Measurements from ENCODE around the gene AFF2. TPM values are rescaled to one million over a fixed set of nuclear protein-coding genes. Genes with fewer than 3 reads are reported as not detected.
"Not testable (repeated sequence)": the region's sequence is repeated elsewhere in the genome, so short reads cannot be mapped to it uniquely, and the experiment has no call there.

AFF2 gene
- total and polyA plus RNA-seq, 5 donors from 2014 or later = 1.1 TPM; not detected in 4

- Mint-ChIP-seq H3K4me3 (no peak overlapping the region), H3K27ac (no peak overlapping the region), H3K27me3 (no peaks in the 10 kb centered on the region), H3K9me3 (no peaks in the 10 kb centered on the region), H3K36me3 (no peaks in the 10 kb centered on the region), H3K4me1 (no peaks in the 10 kb centered on the region)
- no peak for DNase-seq
- H3K27me3 ChIP-seq (ENCODE audit: control insufficient read depth, insufficient read depth, low read length) = no peaks in the 10 kb centered on the region
- no peaks in the 10 kb centered on the region for H3K4me1 ChIP-seq (ENCODE audit: control insufficient read depth, insufficient read depth, low read length, poor library complexity, severe bottlenecking)
- no peaks in the 10 kb centered on the region for H3K36me3 ChIP-seq (ENCODE audit: control insufficient read depth, insufficient read depth, low read length)
- no peak overlapping the region for H3K27ac ChIP-seq (ENCODE audit: insufficient read depth, low read length, poor library complexity, severe bottlenecking)
- no peak for ATAC-seq (ENCODE audit: low read depth in 2 of 2)
- H3K9me3 ChIP-seq (ENCODE audit: control insufficient read depth in 2 of 2, low read length in 2 of 2) = no peaks in the 10 kb centered on the region
- H3K4me3 ChIP-seq (ENCODE audit: low read depth, low read length) = no peak overlapping the region
Observed at GRCh38 chrX:148904421-148905111, 404.1 kb downstream of the AFF2 start.

DNA sequence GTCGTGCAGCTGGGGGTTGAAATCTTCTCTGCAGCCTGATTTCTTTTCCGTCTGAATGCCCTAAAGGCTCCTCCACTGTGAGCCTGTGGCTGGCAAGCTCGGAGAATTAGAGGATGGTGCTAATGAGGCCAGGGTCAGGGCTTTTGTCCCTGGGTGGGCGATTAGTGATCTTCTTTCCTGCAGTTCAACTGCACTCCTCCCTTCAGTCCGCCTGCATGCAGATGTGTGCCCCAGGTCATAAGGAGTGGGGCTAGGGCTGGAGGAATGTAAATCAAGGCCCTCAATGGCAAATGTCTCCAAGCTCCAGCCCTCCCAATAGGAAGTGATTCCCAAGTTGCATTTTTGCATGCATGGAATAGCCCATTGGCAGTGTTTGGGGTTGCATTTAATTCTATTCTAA is 405.0 kb downstream of the AFF2 start:
- Histone ChIP-seq H3K27me3 (ENCODE audit: control insufficient read depth, insufficient read depth, low read length) (no peaks in the 10 kb centered on the region), H3K36me3 (ENCODE audit: control insufficient read depth, insufficient read depth, low read length) (no peaks in the 10 kb centered on the region), H3K4me1 (ENCODE audit: control insufficient read depth, insufficient read depth, low read length, poor library complexity, severe bottlenecking) (no peaks in the 10 kb centered on the region), H3K27ac (ENCODE audit: insufficient read depth, low read length, poor library complexity, severe bottlenecking) (no peak overlapping the region), H3K9me3 (ENCODE audit: control insufficient read depth in 2 of 2, low read length in 2 of 2) (no peaks in the 10 kb centered on the region), H3K4me3 (ENCODE audit: low read depth, low read length) (no peak overlapping the region)
- no peaks in the 10 kb centered on the region for H3K9me3 Mint-ChIP-seq
- no peak overlapping the region for H3K27ac Mint-ChIP-seq
- H3K4me3 Mint-ChIP-seq = no peak overlapping the region
- no peaks in the 10 kb centered on the region for H3K4me1 Mint-ChIP-seq
- no peaks in the 10 kb centered on the region for H3K36me3 Mint-ChIP-seq
- ATAC-seq (ENCODE audit: low read depth in 2 of 2) (no peak), DNase-seq (no peak)
- H3K27me3 Mint-ChIP-seq = no peaks in the 10 kb centered on the region

GRCh38 chrX:148906628-148907027 is 406.2 kb downstream of the AFF2 start:
- not testable (repeated sequence) for H3K9me3 Mint-ChIP-seq; H3K4me3 ChIP-seq (ENCODE audit: low read depth, low read length); DNase-seq; H3K27ac ChIP-seq (ENCODE audit: insufficient read depth, low read length, poor library complexity, severe bottlenecking); H3K27ac Mint-ChIP-seq; H3K27me3 ChIP-seq (ENCODE audit: control insufficient read depth, insufficient read depth, low read length); H3K4me1 ChIP-seq (ENCODE audit: control insufficient read depth, insufficient read depth, low read length, poor library complexity, severe bottlenecking); H3K9me3 ChIP-seq (ENCODE audit: control insufficient read depth in 2 of 2, low read length in 2 of 2); H3K4me3 Mint-ChIP-seq; ATAC-seq (ENCODE audit: low read depth in 2 of 2); H3K27me3 Mint-ChIP-seq; H3K36me3 Mint-ChIP-seq; H3K4me1 Mint-ChIP-seq; H3K36me3 ChIP-seq (ENCODE audit: control insufficient read depth, insufficient read depth, low read length)

GRCh38 chrX:148909758-148910157 is 409.3 kb downstream of the AFF2 start:
- Histone ChIP-seq H3K9me3 (ENCODE audit: control insufficient read depth in 2 of 2, low read length in 2 of 2) (no peaks in the 10 kb centered on the region), H3K4me3 (ENCODE audit: low read depth, low read length) (no peak overlapping the region), H3K4me1 (ENCODE audit: control insufficient read depth, insufficient read depth, low read length, poor library complexity, severe bottlenecking) (no peaks in the 10 kb centered on the region), H3K27me3 (ENCODE audit: control insufficient read depth, insufficient read depth, low read length) (no peaks in the 10 kb centered on the region), H3K36me3 (ENCODE audit: control insufficient read depth, insufficient read depth, low read length) (no peaks in the 10 kb centered on the region), H3K27ac (ENCODE audit: insufficient read depth, low read length, poor library complexity, severe bottlenecking) (no peak overlapping the region)
- H3K36me3 Mint-ChIP-seq = no peaks in the 10 kb centered on the region
- no peaks in the 10 kb centered on the region for H3K4me1 Mint-ChIP-seq
- H3K27ac Mint-ChIP-seq = no peak overlapping the region
- no peak overlapping the region for H3K4me3 Mint-ChIP-seq
- DNase-seq (no peak), ATAC-seq (ENCODE audit: low read depth in 2 of 2) (no peak)
- no peaks in the 10 kb centered on the region for H3K27me3 Mint-ChIP-seq
- peaks cover 0 to 2% (median 0%) of the 10 kb centered on the region in 7 donors for H3K9me3 Mint-ChIP-seq

DNA sequence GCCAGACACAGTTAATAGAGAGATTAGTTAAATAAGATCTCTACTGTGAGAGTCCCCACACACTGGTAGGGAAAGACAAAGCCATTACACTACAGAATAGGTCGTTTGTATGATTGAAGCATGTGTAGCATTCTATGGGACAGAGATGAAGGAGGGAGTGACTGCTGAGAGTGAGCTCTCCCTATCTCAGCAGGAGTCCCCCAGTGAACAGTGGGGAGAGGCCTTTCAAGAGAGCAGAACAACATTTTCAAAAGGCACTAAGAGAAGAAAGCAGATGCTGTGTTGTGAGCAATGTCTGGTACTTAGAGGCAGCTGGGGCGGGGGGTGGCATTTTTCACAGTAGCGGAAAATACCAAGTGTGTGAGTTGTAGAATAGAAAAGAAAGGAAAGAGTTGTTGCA is 413.6 kb downstream of the AFF2 start:
- no peaks in the 10 kb centered on the region for H3K36me3 ChIP-seq (ENCODE audit: control insufficient read depth, insufficient read depth, low read length)
- Mint-ChIP-seq H3K27ac (no peak overlapping the region), H3K27me3 (no peaks in the 10 kb centered on the region), H3K4me1 (no peaks in the 10 kb centered on the region), H3K36me3 (no peaks in the 10 kb centered on the region), H3K9me3 (peaks cover 0 to 3% (median 0%) of the 10 kb centered on the region in 7 donors), H3K4me3 (no peak overlapping the region)
- no peaks in the 10 kb centered on the region for H3K9me3 ChIP-seq (ENCODE audit: control insufficient read depth in 2 of 2, low read length in 2 of 2)
- DNase-seq (no peak), ATAC-seq (ENCODE audit: low read depth in 2 of 2) (no peak)
- no peak overlapping the region for H3K4me3 ChIP-seq (ENCODE audit: low read depth, low read length)
- no peak overlapping the region for H3K27ac ChIP-seq (ENCODE audit: insufficient read depth, low read length, poor library complexity, severe bottlenecking)
- no peaks in the 10 kb centered on the region for H3K27me3 ChIP-seq (ENCODE audit: control insufficient read depth, insufficient read depth, low read length)
- no peaks in the 10 kb centered on the region for H3K4me1 ChIP-seq (ENCODE audit: control insufficient read depth, insufficient read depth, low read length, poor library complexity, severe bottlenecking)

GRCh38 chrX:148914783-148915182 is 414.4 kb downstream of the AFF2 start:
- no peaks in the 10 kb centered on the region for H3K4me1 Mint-ChIP-seq
- no peak overlapping the region for H3K27ac Mint-ChIP-seq
- no peak overlapping the region for H3K4me3 Mint-ChIP-seq
- ATAC-seq (ENCODE audit: low read depth in 2 of 2) (no peak), DNase-seq (no peak)
- H3K9me3 ChIP-seq (ENCODE audit: control insufficient read depth in 2 of 2, low read length in 2 of 2) = no peaks in the 10 kb centered on the region
- H3K4me1 ChIP-seq (ENCODE audit: control insufficient read depth, insufficient read depth, low read length, poor library complexity, severe bottlenecking) = no peaks in the 10 kb centered on the region
- no peaks in the 10 kb centered on the region for H3K36me3 ChIP-seq (ENCODE audit: control insufficient read depth, insufficient read depth, low read length)
- H3K9me3 Mint-ChIP-seq = peaks cover 0 to 3% (median 0%) of the 10 kb centered on the region in 7 donors
- no peak overlapping the region for H3K27ac ChIP-seq (ENCODE audit: insufficient read depth, low read length, poor library complexity, severe bottlenecking)
- H3K4me3 ChIP-seq (ENCODE audit: low read depth, low read length) = no peak overlapping the region
- no peaks in the 10 kb centered on the region for H3K27me3 Mint-ChIP-seq
- no peaks in the 10 kb centered on the region for H3K36me3 Mint-ChIP-seq
- no peaks in the 10 kb centered on the region for H3K27me3 ChIP-seq (ENCODE audit: control insufficient read depth, insufficient read depth, low read length)

DNA sequence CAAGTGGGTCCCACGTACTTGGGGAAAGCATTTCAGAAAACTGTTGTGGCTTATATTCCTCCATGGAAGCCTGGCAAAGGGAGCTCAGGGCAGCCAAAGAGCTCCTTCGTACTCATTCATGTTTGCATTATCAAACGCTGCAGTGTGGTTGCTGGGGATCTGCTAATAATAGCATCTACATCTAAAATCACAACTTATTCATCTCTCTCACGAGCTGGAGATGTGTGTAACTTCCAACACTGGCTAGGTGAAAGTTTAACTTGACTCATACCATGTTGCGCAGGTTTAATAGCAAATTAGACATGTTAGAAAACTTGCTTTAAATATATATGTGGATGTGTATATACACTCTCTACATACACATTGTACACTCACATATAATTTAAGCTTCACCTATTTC is 415.1 kb downstream of the AFF2 start:
- Histone ChIP-seq H3K27me3 (ENCODE audit: control insufficient read depth, insufficient read depth, low read length) (no peaks in the 10 kb centered on the region), H3K27ac (ENCODE audit: insufficient read depth, low read length, poor library complexity, severe bottlenecking) (no peak overlapping the region), H3K4me3 (ENCODE audit: low read depth, low read length) (no peak overlapping the region), H3K4me1 (ENCODE audit: control insufficient read depth, insufficient read depth, low read length, poor library complexity, severe bottlenecking) (no peaks in the 10 kb centered on the region), H3K9me3 (ENCODE audit: control insufficient read depth in 2 of 2, low read length in 2 of 2) (no peaks in the 10 kb centered on the region), H3K36me3 (ENCODE audit: control insufficient read depth, insufficient read depth, low read length) (no peaks in the 10 kb centered on the region)
- no peak overlapping the region for H3K27ac Mint-ChIP-seq
- H3K9me3 Mint-ChIP-seq = peaks cover 0 to 3% (median 0%) of the 10 kb centered on the region in 7 donors
- no peak for DNase-seq
- H3K4me3 Mint-ChIP-seq = no peak overlapping the region
- no peaks in the 10 kb centered on the region for H3K36me3 Mint-ChIP-seq
- ATAC-seq (ENCODE audit: low read depth in 2 of 2) = no peak
- H3K27me3 Mint-ChIP-seq = no peaks in the 10 kb centered on the region
- no peaks in the 10 kb centered on the region for H3K4me1 Mint-ChIP-seq

DNA sequence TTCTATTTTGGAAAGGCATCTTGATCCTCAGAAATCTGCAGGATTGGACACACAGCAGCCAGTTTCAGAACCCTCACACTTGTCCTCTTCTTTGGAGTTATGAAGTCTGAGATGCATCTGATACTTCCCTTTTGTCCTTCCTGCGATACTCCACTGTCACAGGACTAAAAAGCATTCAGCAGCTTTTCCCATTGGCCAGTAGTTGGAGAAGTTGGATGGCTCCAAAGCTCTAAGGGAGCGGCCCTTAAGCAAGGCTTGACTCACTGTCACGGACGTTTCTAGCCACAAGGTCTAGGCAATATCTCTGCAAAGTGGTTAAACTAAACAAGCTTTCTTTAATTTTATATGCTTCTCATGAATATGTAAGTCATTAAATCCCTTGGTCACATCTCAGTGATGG is 417.0 kb downstream of the AFF2 start:
- Histone ChIP-seq H3K4me1 (ENCODE audit: control insufficient read depth, insufficient read depth, low read length, poor library complexity, severe bottlenecking) (no peaks in the 10 kb centered on the region), H3K9me3 (ENCODE audit: control insufficient read depth in 2 of 2, low read length in 2 of 2) (no peaks in the 10 kb centered on the region), H3K4me3 (ENCODE audit: low read depth, low read length) (no peak overlapping the region), H3K27ac (ENCODE audit: insufficient read depth, low read length, poor library complexity, severe bottlenecking) (no peak overlapping the region), H3K36me3 (ENCODE audit: control insufficient read depth, insufficient read depth, low read length) (no peaks in the 10 kb centered on the region), H3K27me3 (ENCODE audit: control insufficient read depth, insufficient read depth, low read length) (no peaks in the 10 kb centered on the region)
- Mint-ChIP-seq H3K27me3 (no peaks in the 10 kb centered on the region), H3K27ac (no peak overlapping the region), H3K9me3 (peaks cover 0 to 3% (median 0%) of the 10 kb centered on the region in 7 donors), H3K36me3 (no peaks in the 10 kb centered on the region), H3K4me3 (no peak overlapping the region), H3K4me1 (no peaks in the 10 kb centered on the region)
- no peak for ATAC-seq (ENCODE audit: low read depth in 2 of 2)
- DNase-seq = no peak
